LNCaP clone FGC (cell line): ENCODE measurements around the gene TJAP1.
A peak's percentile ranks its signal among the peaks of the same experiment; 100 is the strongest.

ENCODE experiments used
- DNase-seq: peaks from one replicate; pipeline ENCODE4 v3.0.0-alpha.2; 2011; ENCODE audit warnings: low read depth
- H3K4me3 ChIP-seq: 2 replicates; pipeline ENCODE4 v1.5.1; 2011; ENCODE audit warnings: mild to moderate bottlenecking, low read depth, low read length, control low read depth
- TF ChIP-seq, protein P1 (sequence below): IDR thresholded peaks from 2 replicates; pipeline ENCODE4 v1.5.1; 2012; ENCODE audit warnings: mild to moderate bottlenecking; ENCODE audit not compliant: control insufficient read depth, insufficient read depth; ENCODE audit errors: extremely low read depth

Gene TJAP1

DNA sequence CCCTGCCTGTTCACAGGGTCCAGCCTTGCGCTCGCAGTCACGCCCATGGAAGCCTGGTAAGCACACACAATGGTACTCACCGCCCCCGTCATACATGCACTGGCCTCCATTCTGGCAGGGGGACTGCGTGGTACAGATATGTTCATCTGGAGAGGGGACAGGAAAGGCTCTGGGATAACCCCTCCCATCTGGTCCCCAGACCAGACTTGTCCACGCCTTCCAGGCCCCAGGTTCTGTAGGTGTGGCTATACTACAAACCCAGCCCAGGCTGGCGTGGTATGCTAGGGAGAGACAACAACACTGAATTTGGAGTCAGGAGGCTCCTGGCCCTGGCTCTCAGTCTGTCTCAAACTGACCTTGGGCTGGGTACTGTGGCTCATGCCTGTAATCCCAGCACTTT is 25.4 kb upstream of the TJAP1 start:
- TF ChIP-seq, protein P1, sequence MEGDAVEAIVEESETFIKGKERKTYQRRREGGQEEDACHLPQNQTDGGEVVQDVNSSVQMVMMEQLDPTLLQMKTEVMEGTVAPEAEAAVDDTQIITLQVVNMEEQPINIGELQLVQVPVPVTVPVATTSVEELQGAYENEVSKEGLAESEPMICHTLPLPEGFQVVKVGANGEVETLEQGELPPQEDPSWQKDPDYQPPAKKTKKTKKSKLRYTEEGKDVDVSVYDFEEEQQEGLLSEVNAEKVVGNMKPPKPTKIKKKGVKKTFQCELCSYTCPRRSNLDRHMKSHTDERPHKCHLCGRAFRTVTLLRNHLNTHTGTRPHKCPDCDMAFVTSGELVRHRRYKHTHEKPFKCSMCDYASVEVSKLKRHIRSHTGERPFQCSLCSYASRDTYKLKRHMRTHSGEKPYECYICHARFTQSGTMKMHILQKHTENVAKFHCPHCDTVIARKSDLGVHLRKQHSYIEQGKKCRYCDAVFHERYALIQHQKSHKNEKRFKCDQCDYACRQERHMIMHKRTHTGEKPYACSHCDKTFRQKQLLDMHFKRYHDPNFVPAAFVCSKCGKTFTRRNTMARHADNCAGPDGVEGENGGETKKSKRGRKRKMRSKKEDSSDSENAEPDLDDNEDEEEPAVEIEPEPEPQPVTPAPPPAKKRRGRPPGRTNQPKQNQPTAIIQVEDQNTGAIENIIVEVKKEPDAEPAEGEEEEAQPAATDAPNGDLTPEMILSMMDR = no peak
- no peak overlapping the region for H3K4me3 ChIP-seq
- DNase-seq = no peak

DNA sequence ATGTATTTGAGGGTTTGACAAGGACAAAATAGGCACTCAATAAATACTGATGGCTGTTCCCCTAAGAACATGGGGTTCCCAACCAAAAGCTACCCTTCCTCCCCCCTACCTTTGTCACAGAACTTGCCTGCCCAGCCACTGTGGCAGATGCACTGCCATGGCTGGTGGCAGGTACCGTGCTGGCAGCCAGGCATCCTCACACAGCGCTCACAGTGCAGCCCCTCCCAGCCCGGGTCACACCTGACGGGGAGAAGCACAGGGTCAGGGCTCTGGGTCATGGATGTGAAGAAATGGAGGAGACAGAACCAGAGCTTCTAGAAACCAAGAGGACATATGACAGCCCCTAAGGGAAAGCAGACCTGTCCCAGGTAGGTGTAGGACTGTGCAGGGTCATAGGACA is 24.5 kb upstream of the TJAP1 start:
- no peak for DNase-seq
- H3K4me3 ChIP-seq = no peak overlapping the region
- TF ChIP-seq, protein P1 = no peak

DNA sequence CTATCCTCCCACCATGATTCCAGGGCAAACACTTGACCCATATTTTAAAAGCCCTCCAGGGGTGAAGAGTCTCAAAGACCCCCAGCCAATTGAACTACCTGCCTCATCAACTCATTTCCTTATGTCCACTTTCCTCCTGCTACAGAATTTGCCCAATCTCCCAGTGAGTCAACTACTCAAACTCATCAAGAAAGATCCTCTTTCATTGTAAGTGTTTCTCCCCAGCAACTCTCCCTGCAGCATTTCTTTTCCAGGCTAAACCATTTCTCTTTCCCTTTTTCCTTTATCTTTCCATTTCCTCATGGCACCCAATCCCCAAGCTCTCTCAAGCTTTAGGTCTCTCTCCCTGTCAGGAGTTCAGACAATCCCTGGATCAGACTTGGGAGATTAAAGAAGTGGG is 23.5 kb upstream of the TJAP1 start:
- no peak overlapping the region for H3K4me3 ChIP-seq
- no peak for DNase-seq
- TF ChIP-seq, protein P1 = no peak

DNA sequence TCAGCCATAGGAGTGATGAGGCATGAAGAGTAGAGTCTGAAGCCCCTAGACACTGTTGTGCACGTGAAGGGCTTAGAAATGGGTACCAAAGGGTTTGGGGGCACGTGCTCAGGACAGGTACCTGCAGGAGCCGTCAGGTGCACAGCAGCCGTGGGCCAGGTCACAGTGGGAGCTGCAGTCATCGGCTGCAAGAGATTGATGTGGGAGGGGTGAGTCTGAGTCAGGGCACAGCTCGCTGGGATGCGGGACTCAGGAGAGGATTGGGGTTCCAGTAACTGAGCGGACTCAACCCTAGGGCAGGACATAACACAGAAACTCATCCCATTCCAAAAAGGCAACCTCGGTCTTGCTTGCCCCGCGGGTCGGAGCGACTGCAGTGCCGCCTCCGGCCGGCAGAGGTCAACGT is 23.1 kb upstream of the TJAP1 start:
- no peak for DNase-seq

DNA sequence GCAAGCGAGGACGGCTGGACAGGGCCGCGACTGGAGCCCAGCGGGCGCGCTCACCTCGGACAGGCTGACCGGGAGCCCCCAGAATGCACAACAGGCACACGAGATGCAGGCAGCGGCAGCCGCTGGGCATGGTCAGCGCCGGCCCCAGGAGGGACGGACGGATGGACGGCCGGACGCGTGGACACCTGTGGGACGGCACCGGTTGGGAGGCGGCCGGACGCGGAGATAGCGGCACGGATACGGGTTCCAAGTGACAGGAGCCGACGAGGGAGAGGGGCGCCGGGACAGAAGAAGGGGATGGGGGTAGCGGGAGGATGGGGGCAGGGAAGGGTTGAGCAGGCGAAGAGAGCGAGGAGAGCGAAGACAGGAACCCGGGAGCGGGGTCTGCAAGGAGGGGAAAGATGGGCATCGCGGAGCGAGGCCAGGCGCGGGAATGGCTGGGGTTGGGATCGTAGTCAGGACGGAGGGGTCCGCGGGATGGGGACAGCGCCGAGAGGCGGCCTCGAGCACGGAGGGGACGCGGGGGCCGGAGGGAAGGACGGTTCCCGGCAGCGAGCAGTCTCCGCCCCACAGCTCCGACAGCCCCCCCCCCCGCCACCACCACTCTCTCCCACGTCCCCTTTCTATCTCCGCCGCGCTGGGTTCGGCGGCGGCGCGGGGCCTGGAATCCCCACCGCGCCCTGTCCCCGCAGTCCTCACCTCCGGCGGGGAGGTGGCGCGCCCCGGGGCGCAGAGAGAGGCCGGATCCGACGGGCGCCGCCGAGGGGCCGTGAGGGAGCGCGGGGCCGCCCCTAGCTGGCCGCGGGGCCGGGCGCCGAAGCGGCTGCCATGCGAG is 22.5 kb upstream of the TJAP1 start:
- peak overlapping the region; percentile 35 for H3K4me3 ChIP-seq
- DNase-seq = no peak
- TF ChIP-seq, protein P1 = no peak

More for the DNA sequence above, 23.1 kb upstream of the TJAP1 start:
- peak overlapping the region; percentile 35 for H3K4me3 ChIP-seq
- TF ChIP-seq, protein P1 = peak; percentile 91

DNA sequence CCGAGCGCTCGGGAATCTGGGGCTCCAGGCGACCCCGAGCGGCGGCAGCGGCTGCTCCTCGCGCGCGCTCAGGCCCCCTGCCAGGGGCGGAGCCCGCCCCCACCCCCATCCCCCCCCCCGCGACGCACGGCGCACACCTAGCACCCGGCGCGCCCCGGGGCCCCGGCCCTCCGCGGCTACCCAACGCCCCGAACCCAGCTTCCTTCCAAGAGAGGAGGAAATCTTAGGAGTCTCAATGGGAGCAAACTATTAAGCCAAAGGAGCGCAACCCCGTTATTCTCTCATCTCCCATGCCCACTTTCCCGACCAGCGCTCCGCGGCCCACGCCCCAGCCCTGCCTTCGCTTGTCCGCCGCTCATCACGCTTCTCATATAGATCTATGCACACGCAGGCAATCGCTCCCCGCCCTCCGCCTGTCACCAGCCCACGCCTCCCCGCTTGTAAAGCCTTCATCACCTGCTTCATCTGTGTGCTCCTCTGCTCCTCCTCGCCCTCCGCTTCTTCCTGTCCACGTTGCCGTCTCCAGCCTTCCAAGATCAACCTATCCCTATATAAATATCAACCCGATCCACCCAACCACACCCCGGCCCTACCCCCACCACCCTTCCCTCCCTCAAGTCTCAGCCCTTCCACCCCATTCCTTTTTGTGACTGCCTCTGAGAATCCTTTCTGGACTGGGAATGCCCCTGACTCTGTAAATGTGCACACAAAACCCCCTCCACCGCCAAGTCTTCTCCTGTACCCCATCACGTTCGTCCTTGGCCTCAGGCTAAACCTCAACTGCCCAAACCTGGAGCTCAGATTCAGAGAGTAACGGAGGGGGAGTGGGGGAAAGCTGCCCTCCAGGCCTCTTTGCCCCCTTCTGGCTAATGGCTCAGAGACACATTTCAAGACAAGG is 21.6 kb upstream of the TJAP1 start, which contains the start of gene DLK2:
Gene DLK2 (minus strand): TSS at position 18 of the 898 bp plus-strand sequence. CDS start 723 bp downstream, outside the sequence.
- H3K4me3 ChIP-seq = peak within 1 kb of the TSS; percentile 35
- DNase-seq = no peak
- TF ChIP-seq, protein P1 = no peak
